HEK293 (cell line): ENCODE results near the gene GON7.

Source experiments
- CTCF ChIA-PET: fragments of 350-600 bp; formaldehyde crosslinking; extraction: SDS; loops from one replicate; lab custom pipeline; 2021; ENCODE audit warnings: antibody characterized with exemption; lab: Yijun Ruan, JAX
- POLR2A ChIA-PET: fragments of 300-600 bp; formaldehyde crosslinking; extraction: SDS; loops from one replicate; lab custom pipeline; 2020; ENCODE audit warnings: antibody characterized with exemption, inconsistent platforms; lab: Yijun Ruan, JAX
- H3K27ac ChIP-seq: fragments of 200-500 bp; sonication (Bioruptor generic); 2 replicates; pipeline ENCODE4 v1.5.1; 2014; ENCODE audit warnings: low read depth, low read length, control low read depth, inconsistent platforms; ENCODE audit errors: extremely low read depth
- H3K36me3 ChIP-seq, 2 experiments: fragments of 200-500 bp in 1 of 2; sonication (Bioruptor generic) in 1 of 2; 1 replicate in 1 of 2; 2 replicates in 1 of 2; pipeline ENCODE4 v1.5.1; 2014 to 2017; ENCODE audit warnings: inconsistent platforms in 2 of 2, low read length in 2 of 2; ENCODE audit not compliant: control insufficient read depth in 2 of 2, insufficient read depth in 1 of 2
- H3K4me1 ChIP-seq: fragments of 200-500 bp; sonication (Bioruptor generic); 2 replicates; pipeline ENCODE4 v1.5.1; 2014; ENCODE audit warnings: mild to moderate bottlenecking, low read length, inconsistent platforms; ENCODE audit not compliant: control insufficient read depth, insufficient read depth
- H3K4me3 ChIP-seq: 2 replicates; pipeline ENCODE4 v1.5.1; 2011; ENCODE audit warnings: low read depth, mild to moderate bottlenecking, control low read depth, low read length, moderate library complexity
- H3K9me3 ChIP-seq: fragments of 200-500 bp; sonication (Bioruptor generic); 2 replicates; pipeline ENCODE4 v1.5.1; 2014; ENCODE audit warnings: low read depth, low read length, inconsistent platforms; ENCODE audit not compliant: control insufficient read depth, insufficient read depth
- BCL11A ChIP-seq: fragments of 450-650 bp; formaldehyde crosslinking; IDR thresholded peaks from 2 replicates; pipeline ENCODE4 v1.5.1; 2016; ENCODE audit warnings: low read depth, missing biosample characterization, missing genetic modification characterization
- BCL11B ChIP-seq: fragments of 450-650 bp; formaldehyde crosslinking; IDR thresholded peaks from 2 replicates; pipeline ENCODE4 v1.5.1; 2016; ENCODE audit warnings: low read depth, missing biosample characterization, missing genetic modification characterization
- GFI1B ChIP-seq: fragments of 450-650 bp; formaldehyde crosslinking; IDR thresholded peaks from 2 replicates; pipeline ENCODE4 v1.5.1; 2016; ENCODE audit warnings: missing biosample characterization, missing genetic modification characterization
- HOXC10 ChIP-seq: sonication (generic); formaldehyde crosslinking; IDR thresholded peaks from 2 replicates; pipeline ENCODE4 v1.8.1; 2023; ENCODE audit warnings: mild to moderate bottlenecking, missing genetic modification reagents
- KLF9 ChIP-seq: fragments of 450-650 bp; formaldehyde crosslinking; IDR thresholded peaks from 2 replicates; pipeline ENCODE4 v1.5.1; 2016; ENCODE audit warnings: missing biosample characterization, missing genetic modification characterization, low read depth
- OSR2 ChIP-seq: fragments of 450-650 bp; formaldehyde crosslinking; IDR thresholded peaks from 2 replicates; pipeline ENCODE4 v1.5.1; 2016; ENCODE audit warnings: missing biosample characterization, missing genetic modification characterization
- SCRT1 ChIP-seq: fragments of 450-650 bp; formaldehyde crosslinking; IDR thresholded peaks from 2 replicates; pipeline ENCODE4 v1.5.1; 2016; ENCODE audit warnings: missing biosample characterization, missing genetic modification characterization, borderline replicate concordance
- YY2 ChIP-seq: fragments of 450-650 bp; formaldehyde crosslinking; IDR thresholded peaks from 2 replicates; pipeline ENCODE4 v1.5.1; 2016; ENCODE audit warnings: missing biosample characterization, missing genetic modification characterization
- ZBTB21 ChIP-seq: fragments of 450-650 bp; formaldehyde crosslinking; IDR thresholded peaks from 2 replicates; pipeline ENCODE4 v1.5.1; 2017; ENCODE audit warnings: missing biosample characterization, missing genetic modification characterization
- ZBTB8A ChIP-seq: fragments of 450-650 bp; formaldehyde crosslinking; IDR thresholded peaks from 2 replicates; pipeline ENCODE4 v1.5.1; 2016; ENCODE audit warnings: missing biosample characterization, missing genetic modification characterization
- ZFHX2 ChIP-seq: fragments of 450-650 bp; formaldehyde crosslinking; conservative IDR thresholded peaks from 2 replicates; pipeline ENCODE4 v1.5.1; 2016; ENCODE audit warnings: missing biosample characterization, missing genetic modification characterization
- ZNF132 ChIP-seq: fragments of 450-650 bp; formaldehyde crosslinking; IDR thresholded peaks from 2 replicates; pipeline ENCODE4 v1.5.1; 2017; ENCODE audit warnings: missing biosample characterization, missing genetic modification characterization, borderline replicate concordance
- ZNF146 ChIP-seq: fragments of 450-650 bp; formaldehyde crosslinking; IDR thresholded peaks from 2 replicates; pipeline ENCODE4 v1.5.1; 2016; ENCODE audit warnings: missing biosample characterization, missing genetic modification characterization
- ZNF214 ChIP-seq: fragments of 450-650 bp; formaldehyde crosslinking; IDR thresholded peaks from 2 replicates; pipeline ENCODE4 v1.5.1; 2017; ENCODE audit warnings: missing biosample characterization, mild to moderate bottlenecking, missing genetic modification characterization, borderline replicate concordance
- ZNF248 ChIP-seq: fragments of 450-650 bp; formaldehyde crosslinking; IDR thresholded peaks from 2 replicates; pipeline ENCODE4 v1.5.1; 2017; ENCODE audit warnings: missing biosample characterization, missing genetic modification characterization
- ZNF350 ChIP-seq: fragments of 450-650 bp; formaldehyde crosslinking; IDR thresholded peaks from 2 replicates; pipeline ENCODE4 v1.5.0; 2017; ENCODE audit warnings: missing biosample characterization, mild to moderate bottlenecking, missing genetic modification characterization
- ZNF510 ChIP-seq: fragments of 450-650 bp; formaldehyde crosslinking; IDR thresholded peaks from 2 replicates; pipeline ENCODE4 v1.5.1; 2018; ENCODE audit warnings: mild to moderate bottlenecking, missing genetic modification characterization, missing biosample characterization; ENCODE audit not compliant: insufficient replicate concordance
- ZNF654 ChIP-seq: fragments of 450-650 bp; formaldehyde crosslinking; IDR thresholded peaks from 2 replicates; pipeline ENCODE4 v1.5.1; 2016; ENCODE audit warnings: low read depth, missing biosample characterization, missing genetic modification characterization
- ZNF664 ChIP-seq: fragments of 450-650 bp; formaldehyde crosslinking; IDR thresholded peaks from 2 replicates; pipeline ENCODE4 v1.5.1; 2016; ENCODE audit warnings: missing biosample characterization, missing genetic modification characterization
- ZNF777 ChIP-seq: fragments of 450-650 bp; formaldehyde crosslinking; IDR thresholded peaks from 2 replicates; pipeline ENCODE4 v1.5.1; 2017; ENCODE audit warnings: missing biosample characterization, missing genetic modification characterization, borderline replicate concordance
- ZNF785 ChIP-seq: fragments of 450-650 bp; formaldehyde crosslinking; IDR thresholded peaks from 2 replicates; pipeline ENCODE4 v1.5.1; 2016; ENCODE audit warnings: missing biosample characterization, missing genetic modification characterization
- ZNF837 ChIP-seq: fragments of 450-650 bp; formaldehyde crosslinking; IDR thresholded peaks from 2 replicates; pipeline ENCODE4 v1.5.1; 2016; ENCODE audit warnings: missing biosample characterization, missing genetic modification characterization
- ZSCAN30 ChIP-seq: fragments of 450-650 bp; IDR thresholded peaks from 2 replicates; pipeline ENCODE4 v1.5.1; 2018; ENCODE audit warnings: missing biosample characterization, mild to moderate bottlenecking, missing genetic modification characterization, moderate library complexity
- TF ChIP-seq, protein P1 (sequence below): fragments of 450-650 bp; formaldehyde crosslinking; IDR thresholded peaks from 2 replicates; pipeline ENCODE4; 2016; ENCODE audit warnings: missing biosample characterization, missing genetic modification characterization
- TF ChIP-seq, protein P2 (sequence below): fragments of 450-650 bp; formaldehyde crosslinking; IDR thresholded peaks from 2 replicates; pipeline ENCODE4 v1.5.1; 2016; ENCODE audit warnings: missing biosample characterization, missing genetic modification characterization
- TF ChIP-seq, protein P3 (sequence below): fragments of 450-650 bp; formaldehyde crosslinking; IDR thresholded peaks from 2 replicates; pipeline ENCODE4 v1.5.1; 2016; ENCODE audit warnings: missing biosample characterization, missing genetic modification characterization
- TF ChIP-seq, protein P4 (sequence below): fragments of 450-650 bp; formaldehyde crosslinking; optimal IDR thresholded peaks from 2 replicates; pipeline ENCODE3; 2016; ENCODE audit warnings: missing biosample characterization, mild to moderate bottlenecking, missing genetic modification characterization

Gene GON7

DNA sequence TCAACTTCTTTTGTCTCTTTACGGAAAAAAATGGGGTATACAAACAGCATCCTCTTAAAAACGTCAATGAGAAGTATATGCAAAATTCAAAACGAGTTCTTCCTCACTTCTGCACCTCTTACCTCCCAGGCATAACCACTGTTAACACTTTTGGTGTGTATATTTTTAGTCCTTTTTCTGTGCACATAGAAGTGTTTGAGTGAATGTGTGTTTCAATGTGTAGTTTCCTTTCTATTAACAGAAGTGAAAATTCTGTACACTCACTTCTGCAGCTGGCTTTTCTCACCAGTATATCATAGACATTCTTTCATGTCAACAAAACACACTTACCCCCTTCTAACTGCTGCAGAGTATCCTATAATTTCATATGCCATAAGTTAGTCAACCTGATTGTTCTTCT lies 5.6 kb upstream of the GON7 start:
- POLR2A ChIA-PET, result no interaction called here
- CTCF ChIA-PET, result no interaction called here
- TF ChIP-seq, protein P1, sequence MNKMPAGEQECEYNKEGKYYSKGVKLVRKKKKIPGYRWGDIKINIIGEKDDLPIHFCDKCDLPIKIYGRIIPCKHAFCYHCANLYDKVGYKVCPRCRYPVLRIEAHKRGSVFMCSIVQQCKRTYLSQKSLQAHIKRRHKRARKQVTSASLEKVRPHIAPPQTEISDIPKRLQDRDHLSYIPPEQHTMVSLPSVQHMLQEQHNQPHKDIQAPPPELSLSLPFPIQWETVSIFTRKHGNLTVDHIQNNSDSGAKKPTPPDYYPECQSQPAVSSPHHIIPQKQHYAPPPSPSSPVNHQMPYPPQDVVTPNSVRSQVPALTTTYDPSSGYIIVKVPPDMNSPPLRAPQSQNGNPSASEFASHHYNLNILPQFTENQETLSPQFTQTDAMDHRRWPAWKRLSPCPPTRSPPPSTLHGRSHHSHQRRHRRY (tag by site-specific recombination), result no peak

DNA sequence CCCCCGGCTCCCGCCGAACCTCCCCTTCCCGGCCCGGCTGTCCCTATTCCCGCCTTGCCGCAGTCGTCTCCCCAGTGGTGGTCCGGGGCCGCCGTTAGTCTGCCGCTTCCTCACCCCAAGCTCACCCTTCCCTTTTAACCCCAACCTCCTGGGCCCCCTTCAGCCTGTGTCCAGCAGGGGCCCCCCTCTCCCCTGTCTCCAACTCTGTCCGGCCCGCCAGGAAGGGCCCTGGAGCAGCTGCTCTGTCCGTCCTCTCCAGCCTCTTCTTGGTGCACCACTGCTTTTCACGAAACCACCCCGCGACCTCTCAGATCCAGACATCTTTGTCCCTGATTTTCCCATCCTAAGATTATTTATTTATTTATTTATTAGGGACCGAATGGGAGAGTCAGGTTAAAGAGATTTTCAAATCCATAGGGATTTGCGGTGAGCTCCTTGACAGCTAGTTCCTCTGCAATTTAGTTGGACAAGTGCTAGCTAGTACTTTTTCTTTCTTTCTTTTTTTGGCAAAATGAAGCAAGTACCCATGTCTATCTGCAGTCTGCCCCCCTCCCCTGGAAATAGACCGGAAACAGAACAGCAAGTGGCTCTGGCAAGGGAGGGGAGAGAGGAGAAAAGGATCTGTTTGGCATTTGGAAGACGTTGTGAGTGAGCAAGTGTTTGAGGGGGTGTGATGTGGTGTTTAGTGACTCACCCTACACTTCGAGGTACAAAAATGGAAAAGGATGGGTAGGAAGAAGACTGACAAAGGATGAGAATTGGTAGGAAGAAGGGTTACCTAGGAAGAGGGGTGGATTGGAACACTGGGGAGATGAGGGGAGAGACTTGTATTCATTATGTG lies 823 bp upstream of the GON7 start:
- CTCF ChIA-PET, result interaction anchor here (0.6 to 3.2 kb wide), 12 partner anchors 8 to 368 kb away, joined by 3 to 14 read pairs (median 5); partner anchors contain the start of genes LYSET and MOAP1
- peaks cover 19 to 26% of the 10 kb centered on the region in 2 experiments for H3K36me3 ChIP-seq
- TF ChIP-seq SCRT1 (tag by site-specific recombination) (peak; percentile 37; the same call in 1 of the 2 replicates), ZNF132 (no peak), BCL11B (tag by site-specific recombination) (peak; percentile 80), ZNF510 (tag by site-specific recombination) (no peak), ZFHX2 (tag by site-specific recombination) (peak; percentile 69), ZNF654 (tag by site-specific recombination) (peak; percentile 48), ZNF248 (tag by site-specific recombination) (no peak), ZNF785 (tag by site-specific recombination) (0 out of 2 replicates have a peak, but pooled peaks have one; percentile 68), ZBTB8A (tag by site-specific recombination) (peak; percentile 37), OSR2 (tag by site-specific recombination) (no peak), KLF9 (tag by site-specific recombination) (peak; percentile 64), ZSCAN30 (tag by site-specific recombination) (0 out of 2 replicates have a peak, but pooled peaks have one; percentile 44), ZNF664 (no peak), ZNF777 (tag by site-specific recombination) (peak; percentile 44; the same call in 1 of the 2 replicates), ZNF146 (tag by site-specific recombination) (peak; percentile 18; the same call in 1 of the 2 replicates), ZNF837 (tag by site-specific recombination) (0 out of 2 replicates have a peak, but pooled peaks have one; percentile 20), GFI1B (tag by site-specific recombination) (no peak), ZBTB21 (tag by site-specific recombination) (peak; percentile 38; the same call in 1 of the 2 replicates), BCL11A (no peak), ZNF350 (tag by site-specific recombination) (no peak), ZNF214 (tag by site-specific recombination) (no peak), YY2 (tag by site-specific recombination) (peak; percentile 50; the same call in 1 of the 2 replicates), HOXC10 (no peak)
- TF ChIP-seq, protein P2, sequence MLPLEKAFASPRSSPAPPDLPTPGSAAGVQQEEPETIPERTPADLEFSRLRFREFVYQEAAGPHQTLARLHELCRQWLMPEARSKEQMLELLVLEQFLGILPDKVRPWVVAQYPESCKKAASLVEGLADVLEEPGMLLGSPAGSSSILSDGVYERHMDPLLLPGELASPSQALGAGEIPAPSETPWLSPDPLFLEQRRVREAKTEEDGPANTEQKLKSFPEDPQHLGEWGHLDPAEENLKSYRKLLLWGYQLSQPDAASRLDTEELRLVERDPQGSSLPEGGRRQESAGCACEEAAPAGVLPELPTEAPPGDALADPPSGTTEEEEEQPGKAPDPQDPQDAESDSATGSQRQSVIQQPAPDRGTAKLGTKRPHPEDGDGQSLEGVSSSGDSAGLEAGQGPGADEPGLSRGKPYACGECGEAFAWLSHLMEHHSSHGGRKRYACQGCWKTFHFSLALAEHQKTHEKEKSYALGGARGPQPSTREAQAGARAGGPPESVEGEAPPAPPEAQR (tag by site-specific recombination), result no peak
- TF ChIP-seq, protein P3, sequence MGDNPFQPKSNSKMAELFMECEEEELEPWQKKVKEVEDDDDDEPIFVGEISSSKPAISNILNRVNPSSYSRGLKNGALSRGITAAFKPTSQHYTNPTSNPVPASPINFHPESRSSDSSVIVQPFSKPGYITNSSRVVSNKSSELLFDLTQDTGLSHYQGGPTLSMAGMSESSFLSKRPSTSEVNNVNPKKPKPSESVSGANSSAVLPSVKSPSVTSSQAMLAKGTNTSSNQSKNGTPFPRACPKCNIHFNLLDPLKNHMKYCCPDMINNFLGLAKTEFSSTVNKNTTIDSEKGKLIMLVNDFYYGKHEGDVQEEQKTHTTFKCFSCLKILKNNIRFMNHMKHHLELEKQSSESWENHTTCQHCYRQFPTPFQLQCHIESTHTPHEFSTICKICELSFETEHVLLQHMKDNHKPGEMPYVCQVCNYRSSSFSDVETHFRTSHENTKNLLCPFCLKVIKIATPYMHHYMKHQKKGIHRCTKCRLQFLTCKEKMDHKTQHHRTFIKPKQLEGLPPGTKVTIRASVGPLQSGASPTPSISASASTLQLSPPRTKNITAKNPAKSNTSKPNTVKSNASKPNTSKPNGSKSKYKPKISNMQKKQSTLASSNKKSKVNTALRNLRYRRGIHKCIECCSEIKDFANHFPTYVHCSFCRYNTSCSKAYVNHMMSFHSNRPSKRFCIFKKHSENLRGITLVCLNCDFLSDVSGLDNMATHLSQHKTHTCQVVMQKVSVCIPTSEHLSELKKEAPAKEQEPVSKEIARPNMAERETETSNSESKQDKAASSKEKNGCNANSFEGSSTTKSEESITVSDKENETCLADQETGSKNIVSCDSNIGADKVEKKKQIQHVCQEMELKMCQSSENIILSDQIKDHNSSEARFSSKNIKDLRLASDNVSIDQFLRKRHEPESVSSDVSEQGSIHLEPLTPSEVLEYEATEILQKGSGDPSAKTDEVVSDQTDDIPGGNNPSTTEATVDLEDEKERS, result 0 out of 2 replicates have a peak, but pooled peaks have one; percentile 30
- TF ChIP-seq, protein P4, sequence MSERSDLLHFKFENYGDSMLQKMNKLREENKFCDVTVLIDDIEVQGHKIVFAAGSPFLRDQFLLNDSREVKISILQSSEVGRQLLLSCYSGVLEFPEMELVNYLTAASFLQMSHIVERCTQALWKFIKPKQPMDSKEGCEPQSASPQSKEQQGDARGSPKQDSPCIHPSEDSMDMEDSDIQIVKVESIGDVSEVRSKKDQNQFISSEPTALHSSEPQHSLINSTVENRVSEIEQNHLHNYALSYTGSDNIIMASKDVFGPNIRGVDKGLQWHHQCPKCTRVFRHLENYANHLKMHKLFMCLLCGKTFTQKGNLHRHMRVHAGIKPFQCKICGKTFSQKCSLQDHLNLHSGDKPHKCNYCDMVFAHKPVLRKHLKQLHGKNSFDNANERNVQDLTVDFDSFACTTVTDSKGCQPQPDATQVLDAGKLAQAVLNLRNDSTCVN (tag by site-specific recombination), result peak; percentile 59

More for the DNA sequence above, 5.6 kb upstream of the GON7 start:
- Histone ChIP-seq H3K36me3 (peaks cover 57 to 66% of the 10 kb centered on the region in 2 experiments), H3K4me1 (0 out of 2 replicates have a peak, but pooled peaks cover 2% of the 10 kb centered on the region), H3K9me3 (no peaks in the 10 kb centered on the region), H3K27ac (no peak overlapping the region), H3K4me3 (no peak overlapping the region)

More for the DNA sequence above, 823 bp upstream of the GON7 start:
- H3K27ac ChIP-seq, result peak overlapping the region; percentile 96
- no peaks in the 10 kb centered on the region for H3K9me3 ChIP-seq
- H3K4me1 ChIP-seq, result 0 out of 2 replicates have a peak, but pooled peaks cover 2% of the 10 kb centered on the region
- POLR2A ChIA-PET, result interaction anchor here (0.7 to 4.0 kb wide), 7 partner anchors 10 to 414 kb away, joined by 3 to 44 read pairs (median 3); partner anchors contain the start of genes GOLGA5, LYSET and MOAP1
- peak overlapping the region; percentile 83 for H3K4me3 ChIP-seq
